ENCODE results near the gene RSPH10B. TPM values are rescaled to one million over a fixed set of nuclear protein-coding genes. Genes with fewer than 3 reads are reported as not detected.
"Not testable (repeated sequence)": the region's sequence is repeated elsewhere in the genome, so short reads cannot be mapped to it uniquely, and the experiment has no call there.

Gene RSPH10B
- total RNA-seq, result not detected
- long read RNA-seq, partial matches to known transcripts, result 0 of 2 reads
- long read RNA-seq, other reads (novel, unspliced or antisense), result 2 of 2 reads

DNA sequence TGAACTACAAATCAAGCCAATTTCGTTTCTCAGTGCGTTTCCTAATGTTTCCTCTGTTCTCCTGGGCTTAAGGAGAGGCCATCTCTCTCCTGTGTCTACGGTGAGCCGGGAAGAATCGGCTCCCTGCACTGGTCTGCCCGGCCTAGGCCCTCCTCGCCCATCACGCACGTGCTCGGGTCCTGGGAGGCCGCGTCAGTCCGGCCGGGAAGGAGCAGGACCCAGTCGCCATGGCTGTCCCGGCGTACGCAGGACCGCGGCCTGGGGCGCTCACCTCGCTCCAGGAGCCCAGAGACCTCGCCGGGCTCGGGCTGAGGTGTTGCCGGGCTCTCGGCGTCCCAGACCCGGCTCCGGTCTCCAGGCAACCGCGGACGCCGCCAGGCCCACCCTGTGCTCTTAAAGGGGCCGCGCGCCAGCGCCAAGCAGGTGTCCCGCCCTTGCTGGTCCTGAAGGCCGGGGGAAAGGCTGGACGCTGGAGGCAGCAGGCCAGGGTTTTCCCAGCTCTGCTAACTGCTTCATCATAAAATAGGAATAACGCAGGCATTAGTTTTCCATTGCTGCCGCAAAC is at the start of gene RSPH10B:
RSPH10B (minus strand) TSS at position 343 of the 565 bp plus-strand sequence. CDS start 3,573 bp downstream, outside the sequence.
- DNase-seq; intact Hi-C loops (cut with DNase I): not testable (repeated sequence)
- ATAC-seq, result peak; percentile 82

DNA sequence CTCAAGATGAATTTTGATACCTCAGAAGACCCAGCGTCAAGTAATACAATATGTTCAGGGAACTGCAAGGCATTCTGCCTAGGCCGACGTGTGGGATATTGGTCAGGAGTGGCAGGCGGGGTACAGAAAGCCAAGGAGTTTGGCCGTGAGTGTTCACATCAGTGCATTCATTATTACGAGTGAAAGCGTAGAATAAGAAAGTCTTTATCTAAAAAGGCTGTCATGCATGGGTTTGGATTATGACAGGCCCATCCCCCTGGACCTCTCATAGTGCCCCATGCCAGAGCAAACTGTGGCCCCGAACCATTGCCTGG is 46.1 kb upstream of the RSPH10B start:
- no peak for ATAC-seq
- DNase-seq, result no peak
- intact Hi-C loops (cut with DNase I), result no loop called here

DNA sequence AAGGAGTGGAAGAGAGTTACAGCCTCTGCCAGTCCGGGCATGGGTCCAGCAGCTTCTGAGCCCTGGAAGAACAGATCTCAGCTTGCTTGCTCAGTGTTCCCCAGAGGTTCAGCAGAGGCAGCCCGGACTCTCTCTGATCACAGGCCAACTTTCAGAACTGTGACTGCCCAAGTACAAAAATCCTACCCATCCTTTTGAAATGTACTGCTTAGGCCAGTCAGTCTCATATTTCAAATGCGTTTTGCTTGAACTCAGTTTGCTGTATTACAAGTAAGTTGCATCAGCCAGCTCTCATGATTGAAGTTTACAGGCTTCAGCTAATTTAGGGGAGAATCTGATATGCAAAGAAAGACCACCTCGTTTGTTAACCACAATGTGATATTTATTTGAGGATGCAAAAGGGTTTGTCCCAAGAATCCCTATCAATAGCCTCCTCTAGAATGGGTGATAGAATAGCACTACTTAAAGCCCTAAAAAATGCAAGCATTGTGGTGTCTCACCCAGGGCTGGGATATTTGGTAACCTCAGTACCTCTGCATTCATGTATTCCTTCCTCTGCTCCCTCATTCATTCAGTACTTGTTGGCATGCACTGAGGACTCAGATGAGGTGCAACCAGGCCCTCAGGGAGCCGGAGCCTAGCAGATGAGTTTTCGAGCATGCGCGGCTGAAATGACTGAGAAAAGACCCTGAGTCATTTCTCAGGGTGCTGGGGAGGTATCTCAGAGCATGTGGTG is 45.6 kb upstream of the RSPH10B start:
- peak; percentile 77 to 85 for ATAC-seq
- intact Hi-C loops (cut with DNase I), result no loop called here
- peak; percentile 66 for DNase-seq

DNA sequence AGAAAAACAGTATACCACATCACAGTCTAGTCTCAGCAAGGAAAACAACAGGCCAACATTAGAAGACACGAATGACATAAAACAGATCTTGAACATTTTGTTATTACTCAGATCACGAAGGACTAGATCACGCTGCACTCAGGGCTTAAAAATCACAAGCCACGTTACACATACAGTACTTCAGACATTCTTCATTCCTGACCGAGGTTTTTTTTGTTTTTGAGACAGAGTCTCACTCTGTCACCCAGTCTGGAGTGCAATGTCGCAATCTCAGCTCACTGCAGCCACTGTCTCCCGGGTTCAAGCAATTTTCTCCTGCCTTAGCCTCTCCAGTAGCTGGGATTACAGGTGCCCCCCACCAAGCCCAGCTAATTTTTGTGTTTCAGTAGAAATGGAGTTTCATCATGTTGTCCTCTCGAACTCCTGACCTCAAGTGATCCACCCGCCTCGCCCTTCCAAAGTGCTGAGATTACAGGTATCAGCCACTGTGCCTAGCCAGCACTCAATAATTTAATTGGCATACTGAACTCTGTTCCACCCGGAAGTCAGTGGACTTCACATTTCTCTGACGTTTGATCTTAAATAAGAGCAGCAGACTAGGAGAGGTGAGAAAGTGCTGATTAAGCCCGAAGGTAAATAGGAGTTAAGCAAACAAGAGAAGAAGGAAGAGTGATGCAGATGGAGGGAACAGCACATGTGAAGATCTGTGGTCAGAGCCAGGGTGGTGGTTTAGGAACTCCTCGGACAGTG is 42.0 kb upstream of the RSPH10B start:
- no peak for ATAC-seq
- intact Hi-C loops (cut with DNase I), result no loop called here
- no peak for DNase-seq

DNA sequence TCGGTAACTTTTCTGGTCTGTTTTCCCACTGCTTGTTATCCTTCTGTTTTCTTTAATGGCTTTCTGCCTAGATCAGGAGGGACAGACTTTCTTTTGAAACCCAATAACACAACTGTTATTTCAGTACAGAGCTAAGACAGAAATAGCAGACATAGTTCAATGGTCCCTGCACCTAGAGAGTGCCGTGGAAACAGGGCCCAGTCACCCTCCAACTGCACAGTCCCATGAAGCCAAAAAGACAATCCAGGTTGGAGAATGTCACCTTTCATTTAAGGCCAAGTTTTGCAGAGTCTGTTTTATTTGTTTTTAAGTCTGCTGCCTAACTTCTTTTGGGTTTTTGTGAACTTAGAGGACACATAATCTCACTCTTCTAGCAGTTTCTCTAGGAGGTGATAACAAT is 41.1 kb upstream of the RSPH10B start:
- intact Hi-C loops (cut with DNase I), result no loop called here
- no peak for ATAC-seq
- DNase-seq, result no peak

DNA sequence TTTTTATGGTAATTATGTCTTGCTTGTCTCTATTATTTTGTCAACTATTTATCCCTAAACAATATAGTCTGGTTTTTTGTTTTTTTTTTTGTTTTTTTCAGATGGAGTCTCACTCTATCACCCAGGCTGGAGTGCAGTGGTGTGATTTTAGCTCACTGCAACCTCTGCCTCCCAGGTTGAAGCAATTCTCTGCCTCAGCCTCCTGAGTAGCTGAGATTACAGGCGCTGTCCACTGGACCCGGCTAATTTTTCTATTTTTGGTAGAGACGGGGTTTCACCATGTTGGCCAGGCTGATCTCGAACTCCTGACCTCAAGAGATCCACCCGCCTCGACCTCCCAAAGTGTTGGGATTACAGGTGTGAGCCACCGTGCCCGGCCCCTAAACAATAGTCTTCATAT is 39.9 kb upstream of the RSPH10B start:
- ATAC-seq; DNase-seq; intact Hi-C loops (cut with DNase I): not testable (repeated sequence)

DNA sequence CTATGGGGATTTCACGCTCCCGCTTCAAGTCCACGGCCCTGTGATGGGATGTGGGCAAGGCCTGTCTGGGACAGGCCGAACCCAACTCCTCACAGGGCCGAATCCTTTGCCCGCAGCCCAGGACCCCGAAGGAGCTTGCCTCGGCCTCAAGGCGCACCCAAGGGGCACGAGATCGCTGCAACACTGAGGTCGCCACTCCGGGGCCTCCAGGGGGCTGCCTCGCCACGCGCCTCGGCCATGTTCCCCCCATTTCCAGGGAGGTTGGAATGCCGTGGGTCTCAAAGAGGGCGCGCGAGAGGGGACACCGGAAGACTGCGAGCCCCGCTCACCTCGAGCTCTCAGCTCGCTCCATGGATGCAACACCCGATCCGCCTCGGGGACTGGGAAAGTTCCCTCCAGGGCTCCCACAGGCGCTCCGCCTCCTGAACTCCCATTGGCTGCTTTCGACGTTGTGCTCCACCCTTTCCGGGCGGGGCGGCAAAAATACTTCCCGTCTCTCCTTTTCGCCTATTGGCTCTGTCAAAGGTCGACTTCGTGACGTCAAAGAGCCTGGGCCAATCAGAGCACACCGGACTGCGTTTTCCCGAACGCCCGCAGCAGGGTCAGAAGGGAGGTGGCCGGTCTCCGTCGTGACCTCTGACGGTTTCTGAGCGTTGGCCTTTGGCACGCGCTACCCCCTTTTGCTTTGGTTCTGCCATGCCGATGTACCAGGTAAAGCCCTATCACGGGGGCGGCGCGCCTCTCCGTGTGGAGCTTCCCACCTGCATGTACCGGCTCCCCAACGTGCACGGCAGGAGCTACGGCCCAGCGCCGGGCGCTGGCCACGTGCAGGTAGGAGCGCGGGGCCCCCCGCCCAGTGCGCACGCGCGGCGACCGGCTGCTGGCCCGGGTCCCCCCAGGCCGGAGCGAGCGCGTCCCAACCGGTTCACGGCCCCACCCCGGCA is 38.5 kb upstream of the RSPH10B start, which contains the start of the genes AIMP2 and PMS2:
AIMP2 (plus strand) TSS at position 605 of the 944 bp plus-strand sequence; CDS start at position 697, 92 bp downstream.
PMS2 (minus strand) TSS at position 382 of the 944 bp plus-strand sequence; CDS start at position 352, 30 bp downstream.
- intact Hi-C loops (cut with DNase I), result no loop called here

DNA sequence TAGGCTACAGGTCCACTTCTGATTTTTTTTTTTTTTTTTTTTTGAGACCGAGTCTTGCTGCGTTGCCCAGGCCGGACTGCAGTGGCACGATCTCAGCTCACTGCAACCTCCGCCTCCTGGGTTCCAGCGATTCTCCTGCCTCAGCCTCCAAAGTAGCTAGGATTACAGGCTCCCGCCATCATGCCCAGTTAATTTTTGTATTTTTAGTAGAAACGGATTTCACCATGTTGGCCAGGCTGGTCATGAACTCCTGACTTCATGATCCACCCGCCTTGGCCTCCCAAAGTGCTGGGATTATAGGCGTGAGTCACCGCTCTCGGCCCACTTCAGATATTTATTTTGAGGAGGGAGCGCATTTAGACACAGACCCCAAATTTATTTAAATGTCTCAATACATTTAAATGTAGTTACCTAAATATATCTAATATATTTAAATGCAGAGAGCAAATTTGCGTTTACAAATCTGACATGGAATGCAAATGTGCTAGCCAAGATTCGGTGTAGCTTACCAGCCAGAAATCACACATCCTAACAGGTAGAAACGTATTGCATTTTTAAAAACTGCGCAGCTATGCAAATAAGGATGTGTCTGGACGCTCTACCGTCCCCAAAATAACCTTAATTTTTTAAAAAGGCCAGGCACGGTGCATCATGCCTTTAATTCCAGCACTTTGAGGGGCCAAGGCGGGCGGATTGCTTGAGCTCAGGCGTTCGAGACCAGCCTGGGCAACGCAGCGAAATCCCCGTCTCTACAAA is 37.5 kb upstream of the RSPH10B start:
- ATAC-seq; DNase-seq; intact Hi-C loops (cut with DNase I): not testable (repeated sequence)

More for the DNA sequence above, 38.5 kb upstream of the RSPH10B start, which contains the start of the genes AIMP2 and PMS2:
- ATAC-seq (peak; percentile 98 to 99), DNase-seq (peak; percentile 99)

DNA sequence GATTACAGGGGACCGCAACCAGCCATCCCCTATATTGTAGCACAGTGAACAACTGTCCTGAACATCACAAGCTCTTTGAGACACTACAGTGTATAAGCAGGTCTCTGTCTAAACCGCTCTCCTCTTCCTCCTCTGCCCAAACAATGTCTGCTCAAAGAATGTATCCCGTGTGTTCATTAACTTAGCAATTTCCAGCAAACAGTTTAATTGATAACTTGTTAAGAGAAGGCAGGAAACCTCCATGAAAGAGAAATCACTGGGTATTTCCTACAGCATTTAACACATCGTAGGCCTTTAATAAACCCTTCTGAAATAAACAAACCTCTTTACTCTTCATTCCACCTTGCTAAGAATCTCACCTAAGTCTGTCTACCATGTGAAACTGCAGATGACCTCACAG is 36.9 kb upstream of the RSPH10B start:
- intact Hi-C loops (cut with DNase I), result no loop called here
- ATAC-seq (no peak), DNase-seq (no peak)

DNA sequence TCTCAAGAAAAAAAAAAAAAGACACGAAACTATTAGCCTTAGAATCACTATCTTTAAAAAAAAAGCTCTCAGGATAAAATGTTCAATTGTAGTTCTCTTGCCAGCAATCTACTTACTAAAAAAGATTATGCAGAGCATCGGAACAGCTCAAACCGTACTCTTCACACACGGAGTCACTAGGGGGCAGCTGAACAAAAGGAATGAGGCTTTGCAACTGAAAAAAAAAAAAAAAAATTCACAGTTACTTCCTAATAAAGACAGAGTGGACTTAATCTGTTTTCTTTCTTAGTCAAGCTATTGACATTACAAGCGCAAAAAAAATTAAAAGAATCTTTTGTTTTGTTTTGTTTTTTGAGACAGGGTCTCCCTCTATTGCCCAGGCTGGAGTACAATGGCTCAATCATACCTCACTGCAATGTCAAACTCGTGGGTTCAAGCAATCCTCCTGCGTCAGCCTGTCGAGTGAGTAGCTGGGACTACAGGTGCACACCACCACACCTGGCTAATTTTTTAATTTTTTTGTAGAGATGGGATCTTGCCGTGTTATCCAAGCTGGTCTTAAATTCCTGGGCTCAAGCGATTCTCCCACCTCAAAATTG is 26.8 kb upstream of the RSPH10B start:
- peak; percentile 50 to 81 for ATAC-seq
- intact Hi-C loops (cut with DNase I), result loop anchor here in 1 of 2 donors (10.0 kb wide), 2 partner anchors 327 to 437 kb away; no protein-coding TSS in a partner anchor

DNA sequence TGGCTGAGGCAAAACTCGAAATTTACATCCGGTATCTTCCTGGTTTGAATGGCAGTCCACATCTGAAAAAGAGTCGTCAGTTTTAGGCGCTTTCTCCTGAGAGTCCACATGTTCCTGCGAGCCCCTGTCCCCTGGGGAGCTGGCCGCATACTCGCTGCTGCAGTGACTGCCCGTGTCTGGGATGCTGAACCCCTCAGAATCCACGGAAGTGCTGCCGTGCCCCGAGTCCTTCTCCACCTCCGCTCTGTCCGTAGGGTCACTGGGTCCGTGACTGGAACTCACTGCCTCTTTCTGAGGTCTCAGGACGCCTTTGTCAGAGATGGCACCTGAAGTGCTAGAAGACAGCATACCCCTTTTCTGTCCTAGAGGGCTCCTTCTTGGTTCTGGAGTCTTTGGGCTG is 16.6 kb upstream of the RSPH10B start:
- DNase-seq; ATAC-seq; intact Hi-C loops (cut with DNase I): not testable (repeated sequence)

More for the DNA sequence above, 26.8 kb upstream of the RSPH10B start:
- DNase-seq, result peak; percentile 32

DNA sequence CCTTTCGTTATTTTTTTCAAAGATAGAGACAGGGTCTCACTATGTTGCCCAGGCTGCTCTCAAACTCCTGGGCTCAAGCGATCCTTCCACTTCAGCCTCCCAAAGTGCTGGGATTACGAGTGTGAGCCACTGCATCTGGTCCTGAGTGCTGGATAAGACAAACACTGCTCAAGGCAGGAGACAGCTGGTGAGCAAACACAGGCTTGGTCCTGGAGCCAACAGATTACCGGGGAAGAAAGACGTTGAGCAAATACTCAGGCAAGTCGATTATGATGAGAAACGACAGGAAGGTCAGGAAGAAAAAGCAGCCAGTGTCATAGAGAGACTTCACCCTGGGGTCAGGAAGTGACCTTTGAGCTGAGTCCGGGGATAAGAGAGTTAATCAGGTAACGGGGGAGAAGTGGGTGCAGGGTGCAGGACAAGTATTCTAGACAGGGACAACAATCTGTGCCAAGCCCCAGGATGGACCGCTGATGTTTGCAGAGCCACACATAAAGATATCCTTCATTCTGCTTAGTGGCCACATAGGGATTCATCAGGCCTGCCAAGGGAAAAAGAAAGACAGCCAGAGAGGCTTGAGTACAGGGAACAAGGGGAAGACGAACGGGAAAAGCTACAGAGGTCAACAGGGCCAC is 9.3 kb upstream of the RSPH10B start:
- ATAC-seq; DNase-seq; intact Hi-C loops (cut with DNase I): not testable (repeated sequence)

DNA sequence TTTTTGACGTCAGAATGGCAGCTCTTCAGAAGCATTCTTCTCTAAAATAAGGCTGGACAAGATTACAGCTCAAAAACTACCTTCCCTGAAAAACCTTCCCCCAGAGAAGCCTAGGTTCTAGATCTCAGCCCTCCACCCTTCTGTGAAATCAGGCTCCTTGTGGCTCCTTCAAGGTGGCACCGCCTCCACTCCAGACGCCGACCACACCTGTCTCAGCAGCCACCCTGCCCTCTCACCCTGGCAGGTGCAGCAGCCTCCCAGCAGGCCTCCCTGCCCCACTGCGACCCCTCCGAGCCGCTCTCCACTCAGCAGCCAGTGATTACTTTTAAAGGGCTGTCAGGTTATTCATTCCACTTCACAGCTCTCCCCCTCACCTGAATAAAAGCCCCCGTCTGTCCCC is 3.1 kb upstream of the RSPH10B start:
- ATAC-seq; intact Hi-C loops (cut with DNase I); DNase-seq: not testable (repeated sequence)

DNA sequence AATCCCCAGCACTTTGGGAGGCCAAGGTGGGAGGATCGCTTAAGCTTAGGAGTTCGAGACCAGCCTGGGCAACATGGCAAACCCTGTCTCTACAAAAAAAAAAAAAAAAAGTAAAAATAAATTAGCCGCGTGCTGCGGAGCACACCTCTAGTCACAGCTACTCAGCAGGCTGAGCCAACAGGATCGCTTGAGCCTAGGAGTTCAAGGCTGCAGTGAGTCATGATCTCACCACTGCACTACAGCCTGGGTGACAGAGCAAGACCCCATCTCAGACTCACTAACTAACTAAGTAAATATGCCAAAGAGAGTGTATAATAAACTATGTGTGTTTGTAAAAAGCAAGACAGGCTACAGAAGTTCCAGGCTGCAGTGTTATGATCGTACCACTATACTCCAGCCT is 6.7 kb downstream of the RSPH10B start:
- ATAC-seq; intact Hi-C loops (cut with DNase I); DNase-seq: not testable (repeated sequence)

DNA sequence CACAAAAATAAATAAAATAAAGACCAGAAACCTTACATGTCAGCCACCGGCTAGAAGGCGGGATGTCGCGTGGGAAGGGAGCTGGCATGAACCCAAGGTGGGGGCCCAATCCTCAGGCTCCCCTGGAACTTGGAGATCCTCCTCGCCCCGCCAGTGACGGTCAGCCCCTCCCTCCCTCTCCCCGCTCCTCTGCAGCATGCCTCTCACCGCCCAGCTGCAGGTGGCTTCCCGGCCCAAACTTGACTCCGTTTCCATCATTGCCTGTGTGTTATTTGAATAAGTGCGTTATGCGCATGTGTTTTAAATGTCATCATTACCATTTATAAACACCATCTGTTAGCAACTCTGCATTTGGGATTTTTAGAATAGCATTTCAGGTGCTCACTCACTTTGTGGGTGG is 7.3 kb downstream of the RSPH10B start:
- DNase-seq; intact Hi-C loops (cut with DNase I); ATAC-seq: not testable (repeated sequence)

DNA sequence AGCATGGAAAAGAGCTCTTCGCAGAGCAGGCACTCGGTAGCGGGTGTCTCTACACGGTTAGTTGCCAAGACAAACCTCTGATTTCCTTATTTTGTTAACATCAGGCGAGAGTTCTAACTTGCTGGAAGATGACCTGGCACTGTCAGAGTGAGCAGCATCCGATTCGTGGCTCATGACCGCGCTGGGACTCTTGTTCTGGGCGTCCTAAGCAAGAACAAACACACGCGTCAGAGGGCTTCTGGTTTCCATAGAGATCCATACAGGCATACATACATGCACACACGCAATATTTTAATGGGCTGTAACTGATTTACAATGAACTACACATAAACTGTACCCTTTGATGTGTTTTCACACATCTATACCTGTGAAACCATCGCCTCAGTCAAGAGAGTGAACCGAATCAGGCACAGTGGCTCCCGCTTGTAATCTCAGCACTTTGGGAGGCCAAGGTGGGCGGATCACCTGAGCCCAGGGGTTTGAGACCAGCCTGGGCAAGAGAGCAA is 35.5 kb downstream of the RSPH10B start:
- ATAC-seq; intact Hi-C loops (cut with DNase I); DNase-seq: not testable (repeated sequence)
